Stimulated activated CD8-positive, alpha-beta memory T cell treated with anti-CD3 and anti-CD28 coated beads, Interleukin-7, amount 100 ng/mL, for 24 hours (primary cell): ENCODE measurements around the gene GPR137C.

Experiments used
- DNase-seq: peaks from one replicate; pipeline ENCODE4 v3.0.0-alpha.2; 2020; ENCODE audit warnings: low read depth

GPR137C gene, protein sequence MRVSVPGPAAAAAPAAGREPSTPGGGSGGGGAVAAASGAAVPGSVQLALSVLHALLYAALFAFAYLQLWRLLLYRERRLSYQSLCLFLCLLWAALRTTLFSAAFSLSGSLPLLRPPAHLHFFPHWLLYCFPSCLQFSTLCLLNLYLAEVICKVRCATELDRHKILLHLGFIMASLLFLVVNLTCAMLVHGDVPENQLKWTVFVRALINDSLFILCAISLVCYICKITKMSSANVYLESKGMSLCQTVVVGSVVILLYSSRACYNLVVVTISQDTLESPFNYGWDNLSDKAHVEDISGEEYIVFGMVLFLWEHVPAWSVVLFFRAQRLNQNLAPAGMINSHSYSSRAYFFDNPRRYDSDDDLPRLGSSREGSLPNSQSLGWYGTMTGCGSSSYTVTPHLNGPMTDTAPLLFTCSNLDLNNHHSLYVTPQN

GRCh38 chr14:52552063-52552988 is at the start of gene GPR137C, which contains the start of gene TXNDC16:
GPR137C (plus strand) TSS chr14:52552836; CDS start chr14:52553148, 312 bp downstream.
TXNDC16 (minus strand) TSS chr14:52552505; CDS start chr14:52543557, 8,948 bp downstream.
- DNase-seq, result peak; percentile 99

- no peak for DNase-seq
Measured at GRCh38 chr14:52513249-52513648, 39.4 kb upstream of the GPR137C start.

DNA sequence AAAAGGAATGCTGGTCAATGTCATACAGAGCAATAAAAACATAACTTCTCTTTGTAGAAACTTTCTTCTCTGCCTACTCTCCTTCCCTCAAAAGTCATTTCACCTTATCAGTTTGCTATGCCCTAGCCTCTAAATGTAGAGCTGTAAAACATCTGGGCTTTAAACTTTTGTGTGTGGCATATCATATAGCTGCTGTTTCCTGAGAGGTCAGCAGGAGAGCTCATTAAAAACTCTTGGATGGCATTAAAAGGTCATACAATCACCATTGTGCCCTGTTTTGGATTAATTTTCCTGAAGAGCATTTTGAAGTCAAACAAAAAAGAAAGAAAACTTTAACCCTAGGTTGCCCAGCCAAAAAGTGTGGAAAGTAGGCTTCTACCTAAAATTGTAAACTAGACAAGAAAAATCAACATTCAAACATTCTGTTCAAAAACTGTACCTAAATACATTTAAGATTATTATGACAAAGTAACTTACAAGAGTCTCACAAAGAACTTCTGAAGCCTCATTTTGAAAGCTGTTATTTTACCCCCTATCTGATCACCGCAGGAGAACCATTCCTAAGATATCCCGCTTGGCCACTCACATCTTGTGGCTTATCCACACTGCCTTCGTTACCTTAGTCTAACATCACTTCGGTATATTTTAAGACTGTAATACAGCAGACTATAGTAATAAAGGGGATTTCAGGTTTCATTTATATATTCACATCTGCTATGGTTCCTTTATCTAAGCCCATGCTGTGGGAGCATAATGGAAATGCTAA is 38.4 kb upstream of the GPR137C start:
- no peak for DNase-seq

DNA sequence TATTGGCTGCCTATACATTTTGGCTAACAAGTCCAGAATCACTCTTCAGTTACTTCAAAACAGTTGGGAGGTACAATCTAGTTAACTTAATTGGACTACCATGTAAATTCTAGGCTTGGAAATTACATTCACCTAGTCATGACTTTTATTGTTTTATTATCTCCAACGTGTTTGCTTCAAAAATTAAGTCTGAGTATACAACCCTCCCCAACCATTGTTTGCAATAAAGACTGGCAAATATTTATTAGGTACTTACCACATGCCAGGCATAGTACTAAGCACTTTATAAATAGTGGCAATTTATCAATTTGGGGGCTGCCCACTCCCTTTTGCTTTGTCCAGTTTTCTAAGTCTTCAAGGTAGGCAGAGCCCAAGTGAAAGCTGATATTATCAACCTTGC is 30.6 kb upstream of the GPR137C start:
- no peak for DNase-seq

GRCh38 chr14:52522581-52523345 is 29.9 kb upstream of the GPR137C start:
- no peak for DNase-seq

- no peak for DNase-seq
Measured at GRCh38 chr14:52527052-52527451, 25.6 kb upstream of the GPR137C start.

DNA sequence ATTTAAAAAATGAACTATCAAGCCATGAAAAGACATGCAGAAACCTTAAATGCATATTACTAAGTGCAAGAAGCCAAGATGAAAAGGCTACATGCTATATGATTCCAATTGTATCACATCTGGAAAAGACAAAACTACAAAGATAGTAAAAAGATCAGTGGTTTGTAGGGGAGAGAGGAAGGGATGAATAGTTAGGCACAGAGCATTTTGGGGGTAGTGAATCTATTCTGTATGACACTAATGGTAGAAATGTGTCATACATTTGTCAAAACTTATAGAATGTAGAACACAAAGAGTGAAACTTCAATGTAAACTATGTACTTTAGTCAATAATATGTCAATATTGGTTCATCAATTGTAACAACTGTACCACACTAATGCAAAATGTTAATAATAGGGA is 21.2 kb upstream of the GPR137C start:
- DNase-seq, result no peak

DNA sequence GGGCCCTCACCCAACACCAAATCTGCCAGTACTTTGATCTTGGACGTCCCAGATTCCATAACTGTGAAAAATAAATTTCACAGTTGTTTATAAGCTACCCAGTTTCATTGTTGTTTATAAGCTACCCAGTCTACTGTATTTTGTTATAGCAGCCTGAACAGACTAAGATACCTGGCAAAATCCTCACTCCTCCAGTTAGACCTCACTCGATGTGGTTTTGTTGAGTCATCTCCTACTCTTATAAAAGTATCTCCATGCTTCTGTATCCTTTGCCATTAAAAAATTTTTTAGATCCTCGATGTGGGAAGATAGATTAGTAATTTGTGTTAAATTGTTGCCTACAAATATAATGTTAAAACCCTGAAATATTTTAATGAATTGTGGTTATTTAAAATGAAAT is 16.4 kb upstream of the GPR137C start:
- no peak for DNase-seq

GRCh38 chr14:52538623-52539022 is 14.0 kb upstream of the GPR137C start:
- no peak for DNase-seq

DNA sequence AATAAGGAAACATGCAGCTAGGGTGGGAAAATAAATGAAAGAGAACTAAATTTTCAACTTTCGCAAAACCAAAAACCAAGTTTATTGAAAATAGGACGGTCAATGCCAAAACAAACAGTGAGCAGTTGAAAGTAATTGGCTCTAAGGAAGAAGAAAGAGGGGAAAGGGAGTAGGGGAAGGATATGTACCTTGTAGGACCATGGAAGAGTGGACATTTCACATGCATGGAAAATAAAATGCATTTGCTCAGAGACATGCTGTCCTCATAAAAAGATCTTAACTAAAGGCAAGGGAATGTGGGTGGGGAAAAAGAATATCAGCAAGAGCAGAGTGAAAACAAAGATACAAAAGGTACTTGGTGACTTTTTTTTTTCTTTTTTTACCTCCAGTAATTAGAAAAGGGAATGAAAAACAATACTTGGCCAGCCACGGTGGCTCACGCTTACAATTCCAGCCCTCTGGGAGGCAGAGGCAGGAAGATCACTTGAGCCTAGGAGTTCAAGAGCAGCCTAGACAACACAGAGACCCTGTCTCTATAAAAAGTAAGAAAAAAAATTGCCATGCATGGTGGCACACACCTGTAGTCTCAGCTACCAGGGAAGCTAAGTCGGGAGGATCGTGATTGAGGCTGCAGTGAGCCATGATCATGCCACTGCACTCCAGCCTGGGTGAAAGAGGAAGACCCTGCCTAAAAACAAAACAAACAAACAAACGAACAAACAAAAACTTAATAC is 6.9 kb upstream of the GPR137C start:
- no peak for DNase-seq

- DNase-seq, result no peak
Measured at GRCh38 chr14:52546318-52546670, 6.3 kb upstream of the GPR137C start.

GRCh38 chr14:52547027-52547426 is 5.6 kb upstream of the GPR137C start:
- no peak for DNase-seq

- DNase-seq, result no peak
Measured at GRCh38 chr14:52547526-52547925, 5.1 kb upstream of the GPR137C start.

DNA sequence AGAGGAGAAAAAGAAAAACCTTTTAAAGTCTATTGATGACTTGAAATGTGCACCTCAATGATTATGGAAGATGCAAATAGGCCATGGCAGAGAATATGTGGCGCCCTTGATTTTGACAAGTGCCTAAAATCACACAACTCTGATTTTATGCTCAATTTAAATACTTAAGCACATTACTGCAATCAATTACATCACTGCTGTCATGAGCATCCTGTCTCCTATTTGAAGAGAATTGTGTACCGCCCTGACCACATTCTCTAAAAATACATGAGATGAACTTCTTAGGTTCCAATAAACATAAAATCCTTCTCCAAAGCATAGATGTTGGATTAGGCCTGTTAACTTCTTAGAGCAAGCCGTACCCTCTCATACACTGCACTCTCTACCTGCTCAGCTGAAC is 2.0 kb upstream of the GPR137C start:
- no peak for DNase-seq

DNA sequence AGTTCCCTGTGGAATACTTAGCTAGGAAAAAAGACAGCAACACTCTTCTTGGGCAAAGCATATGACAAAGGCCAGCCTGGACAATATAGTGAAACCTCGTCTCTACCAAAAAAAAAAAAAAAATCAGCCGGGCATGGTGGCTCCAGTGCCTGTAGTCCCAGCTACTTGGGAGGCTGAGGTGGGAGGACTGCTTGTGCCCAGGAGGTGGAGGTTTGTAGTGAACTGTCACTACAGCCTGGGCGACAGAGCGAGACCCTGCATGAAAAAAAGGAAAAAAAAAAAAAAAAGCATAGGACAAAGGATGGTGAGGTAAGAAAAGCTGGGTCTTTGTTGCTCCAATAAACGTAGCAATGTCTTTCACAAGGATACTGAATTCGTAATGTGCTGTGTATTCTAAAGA is 1.4 kb upstream of the GPR137C start:
- no peak for DNase-seq

- DNase-seq, result no peak
Measured at GRCh38 chr14:52551696-52552062, 957 bp upstream of the GPR137C start.

DNA sequence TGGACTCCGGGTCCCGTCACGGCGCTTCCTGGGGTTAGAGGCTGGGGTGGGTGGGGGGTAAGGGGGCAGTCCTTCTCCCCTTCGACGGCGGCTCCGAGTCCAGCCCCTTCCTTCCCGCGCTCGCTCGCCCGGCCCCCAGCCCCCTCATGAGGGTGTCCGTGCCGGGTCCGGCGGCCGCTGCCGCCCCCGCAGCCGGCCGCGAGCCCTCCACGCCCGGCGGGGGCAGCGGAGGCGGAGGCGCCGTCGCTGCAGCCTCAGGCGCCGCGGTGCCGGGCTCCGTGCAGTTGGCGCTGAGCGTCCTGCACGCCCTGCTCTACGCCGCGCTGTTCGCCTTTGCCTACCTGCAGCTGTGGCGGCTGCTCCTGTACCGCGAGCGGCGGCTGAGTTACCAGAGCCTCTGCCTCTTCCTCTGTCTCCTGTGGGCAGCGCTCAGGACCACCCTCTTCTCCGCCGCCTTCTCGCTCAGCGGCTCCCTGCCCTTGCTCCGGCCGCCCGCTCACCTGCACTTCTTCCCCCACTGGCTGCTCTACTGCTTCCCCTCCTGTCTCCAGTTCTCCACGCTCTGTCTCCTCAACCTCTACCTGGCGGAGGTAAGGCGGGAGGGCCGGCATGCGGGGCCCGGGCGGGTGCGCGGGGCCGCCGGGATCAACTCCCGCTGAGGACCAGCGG is 500 bp downstream of the GPR137C start:
- no peak for DNase-seq

DNA sequence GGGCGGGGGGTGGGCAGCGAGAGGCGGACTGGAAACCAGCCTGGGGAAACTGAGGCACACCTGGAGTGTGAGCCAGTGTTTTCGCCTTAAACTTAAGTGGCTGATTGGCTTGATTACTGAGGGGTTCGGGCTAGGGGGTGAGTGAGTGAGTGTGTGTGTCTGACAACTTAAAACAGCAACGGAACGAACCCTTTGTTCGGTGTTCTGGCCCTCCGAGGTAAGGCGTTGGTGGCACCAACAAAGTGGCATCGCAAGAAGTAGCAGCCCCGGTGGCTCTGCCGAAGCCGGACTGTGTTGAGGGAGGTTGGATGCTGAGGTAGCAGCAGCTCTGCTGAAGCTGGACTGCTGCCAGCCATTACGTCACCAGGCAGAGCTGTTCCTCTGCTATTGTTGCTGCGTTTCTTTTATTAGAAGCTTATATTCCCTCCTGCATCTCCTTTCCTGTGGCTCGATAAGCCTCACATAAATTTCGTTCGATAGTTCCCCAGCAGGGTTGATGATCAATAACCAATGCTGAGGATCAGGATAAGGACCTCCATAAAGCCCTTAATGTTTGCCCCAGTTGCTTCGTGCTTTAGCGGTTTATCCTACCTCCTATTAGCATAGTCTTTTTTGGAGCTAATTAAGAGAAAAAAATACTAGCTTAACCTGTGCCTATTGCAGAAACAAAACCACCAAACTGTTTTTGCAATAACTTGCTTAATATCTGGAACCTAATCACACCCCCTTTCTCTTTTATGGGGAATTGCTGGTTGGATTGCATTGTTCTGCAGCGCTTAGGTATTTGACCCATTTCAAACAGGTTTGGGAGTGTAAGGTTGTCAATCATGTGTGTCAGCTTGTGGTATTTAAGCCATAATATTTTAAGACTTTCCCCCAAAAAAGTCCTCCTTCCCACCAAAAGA is 1.3 kb downstream of the GPR137C start:
- DNase-seq, result peak; percentile 45

- DNase-seq, result no peak
Measured at GRCh38 chr14:52558688-52559087, 6.1 kb downstream of the GPR137C start.
